ENCODE measurements around the gene WT1.

Gene WT1

DNA sequence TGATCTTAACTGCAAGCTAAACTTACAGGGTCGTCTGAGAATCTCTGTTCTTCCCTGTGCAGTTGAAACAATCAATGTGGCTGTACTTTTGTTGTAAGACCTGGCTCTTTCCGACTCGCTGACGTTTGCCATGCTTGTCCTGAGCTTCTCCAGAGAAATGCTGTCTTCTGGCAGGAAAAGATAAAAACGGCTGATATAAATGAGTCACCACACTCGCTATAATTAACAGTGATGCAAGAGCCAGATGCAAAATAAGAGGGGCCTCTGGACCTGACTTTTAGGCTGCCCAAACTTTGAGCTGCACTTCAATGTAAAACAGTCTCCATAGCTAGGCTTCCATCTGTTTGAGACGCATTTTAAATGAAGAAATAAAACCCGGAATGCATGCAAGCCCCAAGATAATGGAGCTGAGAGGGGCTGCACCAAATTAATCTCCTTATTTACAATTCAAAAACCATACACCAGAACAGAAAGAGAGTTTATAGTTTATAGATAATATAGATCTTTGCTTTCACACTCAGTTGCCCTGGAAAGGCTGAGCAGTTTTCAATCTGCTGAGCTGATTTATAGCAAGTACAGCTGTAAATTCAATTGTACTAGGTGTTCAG is 48.5 kb downstream of the WT1 start:
- H3K9ac ChIP-seq (ENCODE audit: low read length) = no peak overlapping the region
- TF ChIP-seq, protein P1, sequence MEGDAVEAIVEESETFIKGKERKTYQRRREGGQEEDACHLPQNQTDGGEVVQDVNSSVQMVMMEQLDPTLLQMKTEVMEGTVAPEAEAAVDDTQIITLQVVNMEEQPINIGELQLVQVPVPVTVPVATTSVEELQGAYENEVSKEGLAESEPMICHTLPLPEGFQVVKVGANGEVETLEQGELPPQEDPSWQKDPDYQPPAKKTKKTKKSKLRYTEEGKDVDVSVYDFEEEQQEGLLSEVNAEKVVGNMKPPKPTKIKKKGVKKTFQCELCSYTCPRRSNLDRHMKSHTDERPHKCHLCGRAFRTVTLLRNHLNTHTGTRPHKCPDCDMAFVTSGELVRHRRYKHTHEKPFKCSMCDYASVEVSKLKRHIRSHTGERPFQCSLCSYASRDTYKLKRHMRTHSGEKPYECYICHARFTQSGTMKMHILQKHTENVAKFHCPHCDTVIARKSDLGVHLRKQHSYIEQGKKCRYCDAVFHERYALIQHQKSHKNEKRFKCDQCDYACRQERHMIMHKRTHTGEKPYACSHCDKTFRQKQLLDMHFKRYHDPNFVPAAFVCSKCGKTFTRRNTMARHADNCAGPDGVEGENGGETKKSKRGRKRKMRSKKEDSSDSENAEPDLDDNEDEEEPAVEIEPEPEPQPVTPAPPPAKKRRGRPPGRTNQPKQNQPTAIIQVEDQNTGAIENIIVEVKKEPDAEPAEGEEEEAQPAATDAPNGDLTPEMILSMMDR (IDR thresholded peaks at IDR 0.05; ENCODE audit: low read length) = no peak
- TF ChIP-seq EZH2 (IDR thresholded peaks at IDR 0.05; ENCODE audit: borderline replicate concordance, low read length) = no peak
- no peaks in the 10 kb centered on the region for H3K9me2 ChIP-seq (ENCODE audit: low read depth, low read length)
- no peaks in the 10 kb centered on the region for H3K4me1 ChIP-seq (ENCODE audit: insufficient read depth, low read length, severe bottlenecking)
- no peaks in the 10 kb centered on the region for H3K9me3 ChIP-seq (ENCODE audit: low read length)
- no peaks in the 10 kb centered on the region for H3K79me2 ChIP-seq (ENCODE audit: insufficient read depth, low read length)
- no peaks in the 10 kb centered on the region for H4K20me1 ChIP-seq (ENCODE audit: insufficient read depth, low read length)
- H3K4me2 ChIP-seq (ENCODE audit: low read length) = no peak overlapping the region
- H3K27ac ChIP-seq (ENCODE audit: low read depth, low read length, poor library complexity, severe bottlenecking) = no peak overlapping the region
- no peaks in the 10 kb centered on the region for H3K36me3 ChIP-seq (ENCODE audit: insufficient read depth, low read length)
- no peaks in the 10 kb centered on the region for H3K27me3 ChIP-seq (ENCODE audit: insufficient read depth, low read length)
- no peak overlapping the region for H3K4me3 ChIP-seq (ENCODE audit: low read depth, low read length, poor library complexity, severe bottlenecking)
- H2AFZ ChIP-seq (ENCODE audit: low read length) = no peak overlapping the region
- no peaks in the 10 kb centered on the region for H3F3A ChIP-seq (ENCODE audit: insufficient read depth, low read length)

DNA sequence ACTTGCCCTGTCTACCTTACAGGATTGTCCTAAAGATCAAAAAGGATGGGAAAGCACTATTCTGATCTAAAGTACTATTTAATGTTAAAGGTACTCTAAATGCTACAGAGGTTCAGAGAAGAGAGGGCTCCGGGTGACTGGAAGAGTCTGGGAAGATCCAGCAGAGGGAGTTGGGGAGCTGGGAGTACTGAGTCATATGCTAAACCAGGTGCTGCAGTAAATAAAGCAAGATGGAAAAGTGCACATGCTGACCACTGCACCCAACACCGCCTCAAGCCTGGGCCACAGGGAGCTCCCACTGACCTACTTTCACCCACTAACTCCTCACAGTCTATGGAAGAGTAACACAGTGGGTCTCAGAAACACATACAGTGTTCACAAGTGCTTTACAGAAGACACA is 49.3 kb downstream of the WT1 start:
- H3K27ac ChIP-seq (ENCODE audit: low read depth, low read length, poor library complexity, severe bottlenecking) = no peak overlapping the region
- H2AFZ ChIP-seq (ENCODE audit: low read length) = no peak overlapping the region

DNA sequence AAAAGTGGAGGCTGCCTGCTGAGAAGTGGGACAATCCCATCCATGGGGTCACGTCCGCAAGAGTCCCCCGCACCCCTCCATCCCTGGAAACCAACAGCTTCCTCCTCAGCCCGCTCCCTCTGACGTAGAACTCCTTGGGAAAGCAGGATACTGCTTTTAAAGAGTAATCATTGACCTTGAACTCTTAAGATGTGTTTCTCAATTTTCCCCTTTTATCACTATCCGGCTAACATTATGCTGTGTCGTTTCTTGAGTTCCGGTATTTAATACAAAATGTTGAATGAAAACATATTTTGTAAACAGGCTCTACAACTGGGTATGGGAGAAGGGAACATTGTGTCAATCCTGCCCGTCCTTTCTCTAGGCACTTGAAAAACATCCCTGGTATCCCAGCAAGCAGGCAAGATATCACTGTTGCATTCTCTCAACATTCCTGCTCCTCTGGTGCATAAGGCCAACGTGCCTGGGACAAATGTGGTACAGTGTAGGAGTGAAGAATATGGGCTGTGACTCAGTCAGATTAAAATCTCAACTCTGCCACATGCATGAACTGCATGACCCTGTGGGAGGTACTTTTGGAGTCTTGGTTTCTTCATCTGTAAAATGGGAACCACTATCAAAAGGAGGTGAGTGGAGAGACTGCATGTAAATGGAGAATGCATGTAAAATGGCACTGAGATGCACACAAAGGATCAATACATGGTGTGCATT is 52.8 kb downstream of the WT1 start:
- H3K9ac ChIP-seq (ENCODE audit: low read length) = no peak overlapping the region
- H3K4me2 ChIP-seq (ENCODE audit: low read length) = no peak overlapping the region
- peaks cover 3% of the 10 kb centered on the region; the same call in 1 of the 2 replicates for H3K27me3 ChIP-seq (ENCODE audit: insufficient read depth, low read length)
- no peaks in the 10 kb centered on the region for H3K9me3 ChIP-seq (ENCODE audit: low read length)
- no peaks in the 10 kb centered on the region for H3K9me2 ChIP-seq (ENCODE audit: low read depth, low read length)
- H3K4me3 ChIP-seq (ENCODE audit: low read depth, low read length, poor library complexity, severe bottlenecking) = no peak overlapping the region
- no peaks in the 10 kb centered on the region for H3F3A ChIP-seq (ENCODE audit: insufficient read depth, low read length)
- TF ChIP-seq EZH2 (IDR thresholded peaks at IDR 0.05; ENCODE audit: borderline replicate concordance, low read length) = no peak
- TF ChIP-seq, protein P1 (IDR thresholded peaks at IDR 0.05; ENCODE audit: low read length) = no peak
- no peaks in the 10 kb centered on the region for H3K79me2 ChIP-seq (ENCODE audit: insufficient read depth, low read length)
- H4K20me1 ChIP-seq (ENCODE audit: insufficient read depth, low read length) = no peaks in the 10 kb centered on the region
- H2AFZ ChIP-seq (ENCODE audit: low read length) = no peak overlapping the region
- H3K36me3 ChIP-seq (ENCODE audit: insufficient read depth, low read length) = no peaks in the 10 kb centered on the region
- no peak overlapping the region for H3K27ac ChIP-seq (ENCODE audit: low read depth, low read length, poor library complexity, severe bottlenecking)
- H3K4me1 ChIP-seq (ENCODE audit: insufficient read depth, low read length, severe bottlenecking) = no peaks in the 10 kb centered on the region

More for the DNA sequence above, 49.3 kb downstream of the WT1 start:
- Histone ChIP-seq H3K4me1 (ENCODE audit: insufficient read depth, low read length, severe bottlenecking) (no peaks in the 10 kb centered on the region), H3K9me3 (ENCODE audit: low read length) (no peaks in the 10 kb centered on the region), H3F3A (ENCODE audit: insufficient read depth, low read length) (no peaks in the 10 kb centered on the region), H4K20me1 (ENCODE audit: insufficient read depth, low read length) (no peaks in the 10 kb centered on the region), H3K9ac (ENCODE audit: low read length) (no peak overlapping the region), H3K27me3 (ENCODE audit: insufficient read depth, low read length) (no peaks in the 10 kb centered on the region), H3K79me2 (ENCODE audit: insufficient read depth, low read length) (no peaks in the 10 kb centered on the region), H3K9me2 (ENCODE audit: low read depth, low read length) (no peaks in the 10 kb centered on the region), H3K36me3 (ENCODE audit: insufficient read depth, low read length) (no peaks in the 10 kb centered on the region), H3K4me2 (ENCODE audit: low read length) (no peak overlapping the region), H3K4me3 (ENCODE audit: low read depth, low read length, poor library complexity, severe bottlenecking) (no peak overlapping the region)
- TF ChIP-seq EZH2 (IDR thresholded peaks at IDR 0.05; ENCODE audit: borderline replicate concordance, low read length) = no peak
- TF ChIP-seq, protein P1 (IDR thresholded peaks at IDR 0.05; ENCODE audit: low read length) = no peak
